GM13977 (cell line): ENCODE measurements around the gene B4GAT1.
"Not testable (repeated sequence)": the region's sequence is repeated elsewhere in the genome, so short reads cannot be mapped to it uniquely, and the experiment has no call there.

Experiments used
- DNase-seq: peaks from one replicate; pipeline ENCODE4 v3.0.0; 2012; ENCODE audit warnings: low spot score
- in situ Hi-C: fragments of 300-500 bp; cut with MboI; formaldehyde crosslinking; loops from one replicate; pipeline ENCODE4 v1.12.0; 2022; ENCODE audit warnings: low sequenced_read_pairs, low pct_unique_long_range_greater_than_20kb, mixed read lengths, inconsistent platforms; ENCODE audit not compliant: unreplicated experiment
- TF ChIP-seq, protein P1 (sequence below): IDR thresholded peaks from 2 replicates; pipeline ENCODE4 v1.5.1; 2012; ENCODE audit warnings: mild to moderate bottlenecking, control low read depth; ENCODE audit not compliant: insufficient read depth; ENCODE audit errors: extremely low read depth, missing control alignments

The B4GAT1 gene

DNA sequence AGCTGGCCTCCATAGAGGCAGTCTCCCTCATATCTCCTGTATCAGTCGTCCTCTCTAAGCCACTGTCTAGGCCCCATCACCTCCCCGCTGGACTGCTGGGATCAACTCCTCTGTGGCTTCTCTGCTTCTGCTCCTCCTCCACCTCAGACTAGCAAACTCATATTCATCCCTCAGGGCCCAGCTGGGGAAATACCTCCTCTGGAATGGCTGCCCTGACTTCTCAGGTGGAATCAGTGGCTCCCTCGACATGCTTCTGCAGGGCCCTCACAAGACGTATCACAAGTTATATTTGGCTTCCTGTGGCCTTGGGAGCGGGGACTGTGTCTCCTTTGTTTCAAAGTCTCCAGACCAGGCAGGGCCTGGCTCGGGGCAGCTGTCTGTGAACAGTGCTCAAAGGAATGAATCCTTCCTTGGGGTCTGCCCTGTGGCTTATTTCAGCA lies 14.1 kb upstream of the B4GAT1 start:
- DNase-seq: no peak
- in situ Hi-C loops: no loop called here
- TF ChIP-seq, protein P1, sequence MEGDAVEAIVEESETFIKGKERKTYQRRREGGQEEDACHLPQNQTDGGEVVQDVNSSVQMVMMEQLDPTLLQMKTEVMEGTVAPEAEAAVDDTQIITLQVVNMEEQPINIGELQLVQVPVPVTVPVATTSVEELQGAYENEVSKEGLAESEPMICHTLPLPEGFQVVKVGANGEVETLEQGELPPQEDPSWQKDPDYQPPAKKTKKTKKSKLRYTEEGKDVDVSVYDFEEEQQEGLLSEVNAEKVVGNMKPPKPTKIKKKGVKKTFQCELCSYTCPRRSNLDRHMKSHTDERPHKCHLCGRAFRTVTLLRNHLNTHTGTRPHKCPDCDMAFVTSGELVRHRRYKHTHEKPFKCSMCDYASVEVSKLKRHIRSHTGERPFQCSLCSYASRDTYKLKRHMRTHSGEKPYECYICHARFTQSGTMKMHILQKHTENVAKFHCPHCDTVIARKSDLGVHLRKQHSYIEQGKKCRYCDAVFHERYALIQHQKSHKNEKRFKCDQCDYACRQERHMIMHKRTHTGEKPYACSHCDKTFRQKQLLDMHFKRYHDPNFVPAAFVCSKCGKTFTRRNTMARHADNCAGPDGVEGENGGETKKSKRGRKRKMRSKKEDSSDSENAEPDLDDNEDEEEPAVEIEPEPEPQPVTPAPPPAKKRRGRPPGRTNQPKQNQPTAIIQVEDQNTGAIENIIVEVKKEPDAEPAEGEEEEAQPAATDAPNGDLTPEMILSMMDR: no peak

DNA sequence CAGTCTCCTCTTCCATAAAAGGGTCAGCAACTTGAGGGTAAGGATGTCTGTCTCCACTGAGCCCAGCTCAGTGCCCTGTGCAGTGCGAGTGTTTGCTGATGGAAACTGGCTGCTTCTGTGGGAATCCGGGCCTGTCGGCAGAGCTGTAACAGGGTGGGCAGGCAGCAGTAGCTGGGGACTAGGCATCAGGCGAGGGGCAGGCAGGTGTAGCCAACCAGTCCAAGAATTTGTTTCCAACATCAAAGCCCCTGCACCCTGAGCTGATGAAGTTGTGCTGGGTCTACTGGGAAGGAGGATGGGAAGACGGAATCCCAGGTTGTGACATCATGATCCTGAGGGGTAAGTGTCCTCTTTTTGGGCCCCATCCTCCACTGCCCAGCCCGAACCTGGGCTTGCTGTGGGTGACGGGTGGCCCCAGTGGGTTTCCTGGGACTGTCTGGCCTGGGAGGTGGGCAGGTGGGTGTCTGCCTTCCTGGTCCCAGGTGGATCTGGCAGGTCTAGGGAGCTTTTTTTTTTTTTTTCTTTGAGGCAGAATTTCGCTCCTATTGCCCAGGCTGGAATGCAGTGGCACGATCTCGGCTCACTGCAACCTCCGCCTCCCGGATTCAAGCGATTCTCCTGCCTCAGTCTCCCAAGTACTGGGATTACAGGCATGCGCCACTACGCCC lies 13.1 kb upstream of the B4GAT1 start:
- in situ Hi-C loops: no loop called here
- TF ChIP-seq, protein P1: no peak
- DNase-seq: no peak

DNA sequence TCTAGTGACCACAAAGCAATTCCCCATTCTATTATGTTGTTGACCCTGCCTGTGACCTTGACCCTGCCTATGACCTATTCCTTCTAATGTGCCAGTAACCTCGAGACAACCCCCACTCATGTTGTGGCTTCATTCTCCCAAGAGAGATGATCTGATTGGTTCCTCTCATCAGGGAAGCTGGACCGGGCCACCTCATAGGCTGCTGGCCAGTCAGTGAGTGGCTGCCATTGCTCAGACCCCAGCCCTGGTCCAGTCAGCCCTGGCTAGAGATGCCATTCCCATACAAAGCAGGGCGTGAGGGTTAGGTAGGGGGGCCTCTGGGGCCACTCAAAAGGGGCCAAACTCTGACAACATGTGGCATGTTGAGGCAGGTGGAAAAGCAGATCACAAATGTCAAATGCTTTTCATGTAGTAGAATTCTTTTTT lies 12.2 kb upstream of the B4GAT1 start:
- in situ Hi-C loops: no loop called here
- no peak for DNase-seq
- TF ChIP-seq, protein P1: no peak

DNA sequence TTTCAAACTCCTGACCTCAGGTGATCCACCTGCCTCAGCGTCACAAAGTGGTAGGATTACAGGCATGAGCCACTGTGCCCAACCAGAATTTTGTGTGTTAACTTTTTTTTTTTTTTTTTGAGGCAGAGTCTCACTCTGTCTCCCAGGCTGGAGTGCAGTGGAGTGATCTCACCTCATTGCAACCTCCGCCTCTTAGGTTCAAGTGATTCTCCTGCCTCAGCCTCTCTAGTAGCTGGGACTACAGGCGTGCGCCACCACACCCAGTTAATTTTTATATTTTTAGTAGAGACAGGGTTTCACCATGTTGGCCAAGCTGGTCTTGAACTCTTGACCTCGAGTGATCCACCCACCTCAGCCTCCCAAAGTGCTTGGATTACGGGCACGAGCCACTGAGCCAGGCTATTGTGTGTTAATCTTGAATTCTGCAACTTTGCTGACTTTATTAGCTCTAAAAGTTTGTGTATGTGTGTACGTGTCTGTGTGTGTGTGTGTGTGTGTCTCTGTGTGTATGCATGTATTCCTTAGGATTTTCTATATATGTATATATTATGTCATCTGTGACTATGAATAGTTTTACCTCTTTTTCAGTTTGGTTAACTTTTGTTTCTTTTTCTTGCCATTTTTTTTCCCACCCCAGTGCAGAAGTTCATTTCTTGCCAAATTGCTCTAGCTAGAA lies 3.3 kb upstream of the B4GAT1 start:
- DNase-seq, in situ Hi-C loops: not testable (repeated sequence)

DNA sequence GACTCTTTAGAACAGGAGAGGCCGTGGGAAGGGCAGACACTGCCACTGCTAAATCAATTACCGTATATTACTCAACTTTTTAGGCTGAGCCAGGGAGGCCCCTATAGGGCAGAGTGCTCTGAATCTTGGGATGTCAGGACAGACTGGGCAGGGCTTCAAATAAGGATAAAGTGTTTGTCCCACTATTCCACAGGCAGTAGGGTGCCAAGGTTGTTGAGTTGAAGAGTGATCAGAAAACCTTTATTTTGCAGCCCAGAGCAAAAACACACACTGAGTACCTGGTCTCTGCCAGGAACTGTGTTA lies 1.6 kb upstream of the B4GAT1 start:
- no peak for DNase-seq
- in situ Hi-C loops: no loop called here
- TF ChIP-seq, protein P1: no peak

DNA sequence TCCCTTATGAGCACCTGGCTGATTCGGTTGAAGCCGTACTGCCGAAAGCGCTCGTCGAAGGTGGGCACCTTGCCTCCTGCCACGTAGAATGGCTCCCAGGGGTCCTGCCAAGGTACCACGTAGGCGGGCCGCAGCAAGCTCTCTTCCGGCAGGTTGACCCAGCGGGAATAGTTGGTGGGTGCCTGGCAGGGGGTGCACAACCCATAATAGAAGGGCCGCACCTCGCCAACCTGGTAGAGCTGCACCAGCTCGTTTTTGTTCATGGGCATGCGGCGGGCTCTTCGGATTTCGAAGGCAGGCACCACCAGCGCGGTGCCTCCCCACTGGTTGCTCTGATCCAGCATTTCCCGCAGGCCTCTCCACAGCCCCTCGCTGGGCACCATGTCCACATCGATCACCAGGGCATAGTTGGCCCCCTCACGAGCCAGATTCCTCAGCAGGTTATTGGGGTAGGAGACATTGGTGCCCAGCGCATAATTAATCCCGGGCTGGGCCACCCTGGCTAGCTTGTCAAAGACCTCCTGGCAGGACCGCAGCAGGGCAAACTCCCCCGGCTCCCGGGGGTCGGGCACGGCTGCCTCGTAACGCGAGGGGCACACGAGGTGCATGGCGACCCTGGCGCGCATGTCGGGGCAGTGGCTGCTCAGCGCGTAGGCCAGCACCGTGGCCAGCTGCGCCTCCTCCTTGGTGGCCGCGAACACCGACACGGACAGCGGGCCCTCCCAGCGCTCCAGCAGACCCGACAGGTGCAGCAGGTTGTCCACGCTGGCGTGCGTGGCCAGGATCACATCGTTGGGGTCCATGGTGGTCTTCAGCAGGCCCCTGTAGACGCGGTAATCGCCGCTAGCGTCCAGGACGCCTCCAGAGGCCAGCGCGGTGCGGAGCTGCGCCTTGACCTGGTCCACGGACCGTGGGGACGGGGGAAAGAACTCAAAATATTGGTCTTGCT lies 679 bp downstream of the B4GAT1 start:
- DNase-seq: no peak
- in situ Hi-C loops: no loop called here
- TF ChIP-seq, protein P1: no peak

DNA sequence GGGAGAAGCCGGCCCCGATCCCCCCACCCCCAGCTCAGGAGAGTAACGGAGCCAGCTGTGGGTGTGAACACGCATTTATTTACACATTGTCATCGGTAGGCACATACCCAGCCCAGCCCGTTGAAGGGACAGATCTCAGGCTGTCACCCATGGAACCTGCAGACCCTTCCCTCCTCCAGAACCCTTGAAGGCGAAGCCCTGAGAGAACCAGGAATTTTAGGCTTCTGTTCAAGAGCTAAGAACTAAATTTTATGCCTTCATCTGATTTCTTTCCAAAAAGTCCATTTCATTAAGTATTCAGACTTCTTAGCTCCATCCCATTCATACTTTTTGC lies 2.1 kb downstream of the B4GAT1 start:
- DNase-seq: no peak
- in situ Hi-C loops: no loop called here
- TF ChIP-seq, protein P1: no peak
